ENCODE measurements around the gene DTD1.

The DTD1 gene

DNA sequence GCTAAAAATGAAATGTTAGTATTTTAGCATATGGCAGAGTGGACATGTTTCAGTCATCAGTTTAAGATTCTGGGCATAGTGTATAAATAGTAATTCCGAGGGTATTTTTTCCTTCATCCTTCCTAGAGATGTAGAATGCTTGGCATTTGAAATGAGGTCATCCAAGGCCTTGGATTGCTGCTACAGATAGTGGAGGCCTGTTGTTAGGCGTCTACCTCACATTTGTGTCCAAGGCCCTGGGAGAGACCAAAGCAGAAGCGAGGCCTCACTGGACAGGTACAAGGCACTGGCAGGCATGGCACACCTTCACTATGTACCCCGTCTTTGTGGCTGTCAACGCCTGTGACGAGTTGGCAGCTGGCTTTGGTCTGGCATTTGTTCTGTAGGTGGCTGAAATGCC, 58.0 kb downstream of the DTD1 start:
- no peaks in the 10 kb centered on the region for H3K27me3 ChIP-seq (ENCODE audit: insufficient read depth, low read length)
- no peak overlapping the region for H3K27ac ChIP-seq (ENCODE audit: low read depth, low read length, poor library complexity, severe bottlenecking)
- H2AFZ ChIP-seq (ENCODE audit: low read length), result no peak overlapping the region
- peaks cover 11% of the 10 kb centered on the region for H3K4me1 ChIP-seq (ENCODE audit: insufficient read depth, low read length, severe bottlenecking)
- no peaks in the 10 kb centered on the region for H3F3A ChIP-seq (ENCODE audit: insufficient read depth, low read length)
- no peak overlapping the region for H3K9ac ChIP-seq (ENCODE audit: low read length)
- TF ChIP-seq, protein P1, sequence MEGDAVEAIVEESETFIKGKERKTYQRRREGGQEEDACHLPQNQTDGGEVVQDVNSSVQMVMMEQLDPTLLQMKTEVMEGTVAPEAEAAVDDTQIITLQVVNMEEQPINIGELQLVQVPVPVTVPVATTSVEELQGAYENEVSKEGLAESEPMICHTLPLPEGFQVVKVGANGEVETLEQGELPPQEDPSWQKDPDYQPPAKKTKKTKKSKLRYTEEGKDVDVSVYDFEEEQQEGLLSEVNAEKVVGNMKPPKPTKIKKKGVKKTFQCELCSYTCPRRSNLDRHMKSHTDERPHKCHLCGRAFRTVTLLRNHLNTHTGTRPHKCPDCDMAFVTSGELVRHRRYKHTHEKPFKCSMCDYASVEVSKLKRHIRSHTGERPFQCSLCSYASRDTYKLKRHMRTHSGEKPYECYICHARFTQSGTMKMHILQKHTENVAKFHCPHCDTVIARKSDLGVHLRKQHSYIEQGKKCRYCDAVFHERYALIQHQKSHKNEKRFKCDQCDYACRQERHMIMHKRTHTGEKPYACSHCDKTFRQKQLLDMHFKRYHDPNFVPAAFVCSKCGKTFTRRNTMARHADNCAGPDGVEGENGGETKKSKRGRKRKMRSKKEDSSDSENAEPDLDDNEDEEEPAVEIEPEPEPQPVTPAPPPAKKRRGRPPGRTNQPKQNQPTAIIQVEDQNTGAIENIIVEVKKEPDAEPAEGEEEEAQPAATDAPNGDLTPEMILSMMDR (IDR thresholded peaks at IDR 0.05; ENCODE audit: low read length), result no peak
- TF ChIP-seq EZH2 (IDR thresholded peaks at IDR 0.05; ENCODE audit: borderline replicate concordance, low read length), result no peak
- H3K4me3 ChIP-seq (ENCODE audit: low read depth, low read length, poor library complexity, severe bottlenecking), result no peak overlapping the region
- no peaks in the 10 kb centered on the region for H3K79me2 ChIP-seq (ENCODE audit: insufficient read depth, low read length)
- H4K20me1 ChIP-seq (ENCODE audit: insufficient read depth, low read length), result no peaks in the 10 kb centered on the region
- H3K36me3 ChIP-seq (ENCODE audit: insufficient read depth, low read length), result no peaks in the 10 kb centered on the region
- H3K9me2 ChIP-seq (ENCODE audit: low read depth, low read length), result no peaks in the 10 kb centered on the region
- no peak overlapping the region for H3K4me2 ChIP-seq (ENCODE audit: low read length)
- H3K9me3 ChIP-seq (ENCODE audit: low read length), result no peaks in the 10 kb centered on the region

DNA sequence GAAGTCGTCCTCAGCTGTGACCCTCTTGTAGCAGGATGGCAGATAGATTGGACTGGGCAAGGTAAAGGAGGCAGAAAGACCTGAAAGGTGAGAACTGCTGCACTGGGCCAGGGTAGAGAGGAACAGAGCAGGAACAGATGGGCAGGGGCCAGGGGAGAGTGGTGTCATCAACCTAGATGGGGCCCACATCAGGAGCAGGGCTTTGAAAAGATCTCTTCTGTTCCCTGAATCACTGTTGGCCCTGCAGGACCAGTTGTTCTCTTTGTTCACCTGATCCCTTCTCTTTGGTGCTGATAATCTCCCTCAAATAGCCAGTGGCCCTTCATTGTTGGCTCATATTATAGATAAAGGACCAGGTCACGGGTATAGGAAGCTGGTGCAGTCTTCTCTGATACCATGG, 59.9 kb downstream of the DTD1 start:
- no peaks in the 10 kb centered on the region for H3F3A ChIP-seq (ENCODE audit: insufficient read depth, low read length)
- H3K9me2 ChIP-seq (ENCODE audit: low read depth, low read length), result no peaks in the 10 kb centered on the region
- H4K20me1 ChIP-seq (ENCODE audit: insufficient read depth, low read length), result no peaks in the 10 kb centered on the region
- H2AFZ ChIP-seq (ENCODE audit: low read length), result no peak overlapping the region
- no peak overlapping the region for H3K4me2 ChIP-seq (ENCODE audit: low read length)
- no peaks in the 10 kb centered on the region for H3K36me3 ChIP-seq (ENCODE audit: insufficient read depth, low read length)
- peaks cover 11% of the 10 kb centered on the region for H3K4me1 ChIP-seq (ENCODE audit: insufficient read depth, low read length, severe bottlenecking)
- no peaks in the 10 kb centered on the region for H3K27me3 ChIP-seq (ENCODE audit: insufficient read depth, low read length)
- no peak overlapping the region for H3K27ac ChIP-seq (ENCODE audit: low read depth, low read length, poor library complexity, severe bottlenecking)
- no peak overlapping the region for H3K4me3 ChIP-seq (ENCODE audit: low read depth, low read length, poor library complexity, severe bottlenecking)
- no peaks in the 10 kb centered on the region for H3K79me2 ChIP-seq (ENCODE audit: insufficient read depth, low read length)
- no peaks in the 10 kb centered on the region for H3K9me3 ChIP-seq (ENCODE audit: low read length)
- no peak for TF ChIP-seq EZH2 (IDR thresholded peaks at IDR 0.05; ENCODE audit: borderline replicate concordance, low read length)
- TF ChIP-seq, protein P1 (IDR thresholded peaks at IDR 0.05; ENCODE audit: low read length), result no peak
- H3K9ac ChIP-seq (ENCODE audit: low read length), result no peak overlapping the region

GRCh38 chr20:18650224-18650623, 62.4 kb downstream of the DTD1 start:
- no peak overlapping the region for H3K4me2 ChIP-seq (ENCODE audit: low read length)
- TF ChIP-seq, protein P1 (IDR thresholded peaks at IDR 0.05; ENCODE audit: low read length), result no peak
- no peak for TF ChIP-seq EZH2 (IDR thresholded peaks at IDR 0.05; ENCODE audit: borderline replicate concordance, low read length)
- no peaks in the 10 kb centered on the region for H3K36me3 ChIP-seq (ENCODE audit: insufficient read depth, low read length)
- H3K4me1 ChIP-seq (ENCODE audit: insufficient read depth, low read length, severe bottlenecking), result peaks cover 3% of the 10 kb centered on the region
- no peaks in the 10 kb centered on the region for H3K9me2 ChIP-seq (ENCODE audit: low read depth, low read length)
- no peak overlapping the region for H3K4me3 ChIP-seq (ENCODE audit: low read depth, low read length, poor library complexity, severe bottlenecking)
- no peaks in the 10 kb centered on the region for H3F3A ChIP-seq (ENCODE audit: insufficient read depth, low read length)
- H3K27me3 ChIP-seq (ENCODE audit: insufficient read depth, low read length), result no peaks in the 10 kb centered on the region
- H3K79me2 ChIP-seq (ENCODE audit: insufficient read depth, low read length), result no peaks in the 10 kb centered on the region
- no peak overlapping the region for H3K9ac ChIP-seq (ENCODE audit: low read length)
- H2AFZ ChIP-seq (ENCODE audit: low read length), result no peak overlapping the region
- H3K9me3 ChIP-seq (ENCODE audit: low read length), result no peaks in the 10 kb centered on the region
- H3K27ac ChIP-seq (ENCODE audit: low read depth, low read length, poor library complexity, severe bottlenecking), result no peak overlapping the region
- H4K20me1 ChIP-seq (ENCODE audit: insufficient read depth, low read length), result no peaks in the 10 kb centered on the region
